Upper lobe of left lung (tissue), 4 donors: ENCODE results near the gene CELSR2.

Experiments used
- EP300 ChIP-seq, 4 donors: sonication (generic); formaldehyde crosslinking; IDR thresholded peaks; one replicate each; pipeline ENCODE4 v1.5.1; 2017; ENCODE audit warnings: antibody characterized with exemption in 4 of 4, control low read depth in 2 of 4
- POLR2A ChIP-seq, 4 donors: fragments of 450-650 bp; IDR thresholded peaks; one replicate each; pipeline ENCODE4 v1.5.1; 2016 to 2017; ENCODE audit warnings: antibody characterized with exemption in 4 of 4, mild to moderate bottlenecking in 2 of 4
- TF ChIP-seq, protein P1 (sequence below), 6 experiments: fragments of 450-650 bp in 4 of 6; fragments of 200-600 bp in 2 of 6; sonication (generic) in 2 of 6; IDR thresholded peaks; one replicate each; pipeline ENCODE4 v1.5.1; 2016 to 2019; ENCODE audit warnings: antibody characterized with exemption in 6 of 6

DNA sequence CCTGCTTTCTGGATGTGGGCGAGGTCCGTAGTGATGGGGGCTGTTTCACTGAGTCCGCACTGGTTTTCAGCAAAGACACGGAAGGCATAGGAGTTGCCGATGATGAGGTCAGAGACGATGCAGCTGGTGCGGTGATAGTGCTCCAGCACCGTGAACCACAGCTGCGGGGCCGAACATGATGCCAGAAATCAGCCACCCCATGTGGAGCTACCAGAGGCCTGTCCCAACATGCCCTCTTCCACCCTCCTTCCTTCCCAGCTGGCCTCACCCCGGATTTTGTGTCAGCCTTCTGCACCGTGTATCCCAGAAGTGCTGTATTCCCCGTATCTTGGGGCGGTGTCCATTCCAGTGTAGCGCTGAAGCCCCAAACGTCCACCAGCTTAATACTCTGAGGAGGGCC lies 47.4 kb downstream of the CELSR2 start:
- TF ChIP-seq EP300 (IDR thresholded peaks at IDR 0.05) = no peak
- no peak for TF ChIP-seq POLR2A (IDR thresholded peaks at IDR 0.05)
- TF ChIP-seq, protein P1, sequence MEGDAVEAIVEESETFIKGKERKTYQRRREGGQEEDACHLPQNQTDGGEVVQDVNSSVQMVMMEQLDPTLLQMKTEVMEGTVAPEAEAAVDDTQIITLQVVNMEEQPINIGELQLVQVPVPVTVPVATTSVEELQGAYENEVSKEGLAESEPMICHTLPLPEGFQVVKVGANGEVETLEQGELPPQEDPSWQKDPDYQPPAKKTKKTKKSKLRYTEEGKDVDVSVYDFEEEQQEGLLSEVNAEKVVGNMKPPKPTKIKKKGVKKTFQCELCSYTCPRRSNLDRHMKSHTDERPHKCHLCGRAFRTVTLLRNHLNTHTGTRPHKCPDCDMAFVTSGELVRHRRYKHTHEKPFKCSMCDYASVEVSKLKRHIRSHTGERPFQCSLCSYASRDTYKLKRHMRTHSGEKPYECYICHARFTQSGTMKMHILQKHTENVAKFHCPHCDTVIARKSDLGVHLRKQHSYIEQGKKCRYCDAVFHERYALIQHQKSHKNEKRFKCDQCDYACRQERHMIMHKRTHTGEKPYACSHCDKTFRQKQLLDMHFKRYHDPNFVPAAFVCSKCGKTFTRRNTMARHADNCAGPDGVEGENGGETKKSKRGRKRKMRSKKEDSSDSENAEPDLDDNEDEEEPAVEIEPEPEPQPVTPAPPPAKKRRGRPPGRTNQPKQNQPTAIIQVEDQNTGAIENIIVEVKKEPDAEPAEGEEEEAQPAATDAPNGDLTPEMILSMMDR (IDR thresholded peaks at IDR 0.05) = no peak
